HuH-7.5 (cell line): Measurements from ENCODE around the gene HSPBAP1.
A peak's percentile ranks its signal among the peaks of the same experiment; 100 is the strongest.

Source experiments
- DNase-seq: peaks from one replicate; pipeline ENCODE4 v3.0.0; 2011; ENCODE audit warnings: low spot score

Gene HSPBAP1, protein sequence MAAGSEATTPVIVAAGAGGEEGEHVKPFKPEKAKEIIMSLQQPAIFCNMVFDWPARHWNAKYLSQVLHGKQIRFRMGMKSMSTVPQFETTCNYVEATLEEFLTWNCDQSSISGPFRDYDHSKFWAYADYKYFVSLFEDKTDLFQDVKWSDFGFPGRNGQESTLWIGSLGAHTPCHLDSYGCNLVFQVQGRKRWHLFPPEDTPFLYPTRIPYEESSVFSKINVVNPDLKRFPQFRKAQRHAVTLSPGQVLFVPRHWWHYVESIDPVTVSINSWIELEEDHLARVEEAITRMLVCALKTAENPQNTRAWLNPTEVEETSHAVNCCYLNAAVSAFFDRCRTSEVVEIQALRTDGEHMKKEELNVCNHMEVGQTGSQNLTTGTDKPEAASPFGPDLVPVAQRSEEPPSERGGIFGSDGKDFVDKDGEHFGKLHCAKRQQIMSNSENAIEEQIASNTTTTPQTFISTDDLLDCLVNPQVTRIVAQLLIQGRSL

DNA sequence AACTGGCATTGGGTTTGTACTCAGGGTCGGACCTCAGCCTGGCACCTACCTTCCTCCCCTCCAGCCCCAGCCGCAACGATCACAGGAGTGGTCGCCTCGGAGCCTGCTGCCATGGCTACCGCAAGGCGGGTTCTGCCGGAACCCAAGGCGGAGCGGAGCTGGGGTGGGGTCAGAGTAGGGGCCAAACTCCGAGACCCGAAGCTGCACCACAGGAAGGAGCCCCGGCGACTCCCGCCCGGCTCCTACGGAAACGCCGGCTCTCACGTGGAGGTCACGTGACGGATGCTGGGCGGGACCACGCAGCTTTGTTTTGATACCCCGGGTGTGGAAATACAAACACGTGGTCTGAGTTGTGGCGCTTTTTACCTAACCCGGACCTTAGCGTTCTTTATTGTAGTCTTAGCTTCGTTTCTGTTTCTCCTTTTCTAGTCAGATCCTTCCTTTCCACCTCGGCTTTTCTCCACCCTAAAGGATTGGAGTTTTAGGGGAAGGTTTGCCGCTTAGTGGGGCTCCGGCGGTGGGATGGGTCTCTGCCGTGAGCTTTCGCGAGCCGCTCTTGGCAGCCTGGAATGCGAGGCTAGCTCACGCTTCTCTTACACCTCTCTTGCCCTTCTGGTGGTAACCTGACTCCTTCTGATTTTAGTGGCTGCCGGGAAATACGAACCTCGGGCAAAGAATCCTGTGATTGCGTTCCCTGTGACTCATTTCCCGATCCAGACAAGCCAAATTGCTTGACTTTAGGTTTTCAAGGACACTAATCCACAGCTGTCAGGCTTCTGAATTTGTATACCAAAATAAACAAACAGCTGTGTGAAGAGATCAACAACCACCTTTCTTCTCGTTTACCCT is at the start of gene HSPBAP1:
HSPBAP1 (minus strand) TSS at position 264 of the 849 bp plus-strand sequence; CDS start at position 113, 151 bp downstream.
- peak; percentile 93 for DNase-seq

DNA sequence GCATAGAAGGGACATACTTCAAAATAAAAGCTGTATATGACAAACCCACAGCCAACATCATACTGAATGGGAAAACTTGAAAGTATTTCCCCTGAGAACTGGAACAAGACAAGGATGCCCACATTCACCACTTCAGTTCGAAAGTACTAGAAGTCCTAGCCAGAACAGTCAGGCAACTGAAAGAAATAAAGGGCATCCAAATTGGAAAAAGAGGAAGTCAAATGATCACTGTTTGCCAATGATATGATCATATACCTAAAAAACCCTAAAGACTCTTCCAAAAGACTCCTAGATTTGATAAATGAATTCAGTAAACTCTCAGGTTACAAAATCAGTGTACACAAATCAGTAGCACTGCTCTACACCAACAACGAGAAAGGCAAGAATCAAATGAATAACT is 42.0 kb upstream of the HSPBAP1 start:
- DNase-seq, result no peak

DNA sequence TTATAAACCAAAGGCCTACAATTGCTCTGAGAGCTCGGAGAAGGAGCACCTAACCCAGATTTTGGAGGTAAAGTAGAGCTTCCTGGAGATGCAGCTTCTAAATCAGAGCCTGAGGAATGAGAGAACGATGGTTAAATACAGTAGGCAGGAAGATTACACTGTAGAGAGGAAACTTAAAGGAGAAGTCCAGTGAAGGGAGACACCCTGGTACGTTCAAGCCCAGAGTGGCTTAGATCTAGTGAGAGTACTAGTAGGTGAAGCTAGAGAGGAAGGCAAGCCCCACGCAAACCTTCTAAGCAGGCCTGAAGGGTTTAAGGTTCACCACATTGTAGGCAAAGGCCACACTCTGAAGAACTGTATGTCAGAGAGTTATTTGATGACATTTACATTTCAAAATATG is 34.6 kb upstream of the HSPBAP1 start:
- DNase-seq, result no peak

DNA sequence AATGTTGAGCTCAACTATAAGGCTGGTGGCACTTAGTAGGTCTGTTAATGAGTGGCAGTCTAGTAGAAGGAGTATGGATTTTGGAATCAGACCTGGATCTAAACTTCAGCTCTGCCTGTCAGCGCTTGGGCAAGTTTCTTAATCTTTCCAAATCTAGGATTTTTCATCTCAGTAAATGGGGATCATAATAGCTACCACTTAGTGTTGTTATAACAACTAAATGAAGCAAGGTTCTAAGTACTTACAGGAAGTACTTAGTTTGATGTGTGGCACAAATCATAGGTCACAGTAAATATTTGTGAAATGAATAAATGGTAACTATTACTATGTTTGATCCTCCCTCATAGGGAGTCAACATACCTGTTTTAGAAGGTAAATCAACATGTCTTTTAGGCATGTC is 32.6 kb upstream of the HSPBAP1 start:
- DNase-seq, result no peak

DNA sequence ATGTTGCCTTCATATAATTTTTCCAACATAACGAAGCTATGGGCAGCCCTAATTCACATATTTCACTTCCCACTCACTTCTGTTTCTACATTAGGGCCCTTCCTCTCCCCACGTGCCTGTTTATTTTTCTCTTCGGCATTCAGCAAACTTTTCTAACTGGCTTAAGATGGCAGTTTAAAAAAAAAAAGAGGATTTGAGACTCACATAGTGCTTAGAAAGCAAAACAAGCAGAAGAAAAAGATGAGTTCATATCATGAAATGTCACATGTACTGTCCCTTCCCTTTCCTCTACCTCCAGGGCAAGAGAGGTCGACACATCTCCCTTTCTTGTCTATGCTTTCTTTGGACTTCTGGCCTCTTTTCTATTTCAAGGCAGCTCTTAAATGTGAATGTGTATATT is 31.8 kb upstream of the HSPBAP1 start:
- no peak for DNase-seq

DNA sequence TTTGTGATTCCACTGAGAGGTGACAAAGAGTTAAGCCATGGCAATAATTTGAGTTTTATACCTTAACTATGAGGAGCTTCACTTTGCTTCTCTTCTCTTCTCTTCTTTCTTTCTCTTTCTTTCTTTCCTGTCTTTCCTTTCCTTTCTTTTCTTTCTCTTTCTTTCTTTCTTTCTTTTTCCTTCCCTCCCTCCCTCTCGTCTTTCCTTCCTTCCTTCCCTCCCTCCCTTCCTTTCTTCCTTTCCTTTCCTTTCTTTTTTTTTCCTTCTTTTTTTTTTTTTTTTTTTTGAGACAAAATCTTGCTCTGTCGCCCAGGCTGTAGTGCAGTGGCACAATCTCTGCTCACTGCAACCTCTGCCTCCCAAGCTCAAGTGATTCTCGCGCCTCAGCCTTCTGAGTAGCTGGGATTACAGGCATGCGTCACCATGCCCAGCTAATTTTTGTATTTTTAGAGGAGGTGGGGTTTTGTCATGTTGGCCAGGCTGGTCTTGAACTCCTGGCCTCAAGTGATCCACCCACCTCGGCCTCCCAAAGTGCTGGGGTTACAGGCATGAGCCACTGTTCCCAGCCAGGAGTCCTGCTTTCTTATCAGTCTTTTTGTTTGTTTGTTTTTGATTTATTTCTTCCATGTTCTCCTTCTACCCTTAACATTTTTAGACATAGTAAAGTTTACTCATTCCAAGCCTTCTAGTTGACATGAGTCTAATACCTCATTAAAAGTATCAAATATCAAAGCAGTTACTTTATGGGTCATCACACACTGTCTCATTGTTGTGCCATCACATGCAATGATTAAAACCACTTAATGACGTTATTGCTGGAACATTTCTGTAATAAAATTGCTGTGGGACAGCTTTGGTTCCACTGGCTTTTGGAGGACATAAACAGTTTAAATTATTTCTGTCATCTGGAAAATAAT is 31.1 kb upstream of the HSPBAP1 start:
- no peak for DNase-seq

DNA sequence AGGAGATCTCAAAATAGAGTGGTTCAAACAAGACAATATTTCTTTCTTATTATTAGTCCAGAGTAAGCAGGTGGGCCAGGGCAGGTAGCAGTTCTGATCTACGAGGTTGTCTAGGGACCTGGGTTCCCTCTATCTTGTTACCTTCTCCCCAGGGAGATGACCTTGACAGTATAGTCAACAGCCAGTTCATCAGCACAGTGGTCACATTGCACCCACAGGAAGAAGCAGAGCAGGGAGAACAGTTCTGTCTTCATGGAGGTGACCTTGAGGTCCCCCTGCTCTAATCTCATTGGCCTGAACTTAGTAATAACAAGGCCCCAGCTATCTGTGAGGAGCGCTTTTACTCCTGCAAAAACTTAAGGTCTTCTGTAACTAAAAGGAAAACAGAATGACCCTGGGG is 23.0 kb upstream of the HSPBAP1 start:
- DNase-seq, result no peak

DNA sequence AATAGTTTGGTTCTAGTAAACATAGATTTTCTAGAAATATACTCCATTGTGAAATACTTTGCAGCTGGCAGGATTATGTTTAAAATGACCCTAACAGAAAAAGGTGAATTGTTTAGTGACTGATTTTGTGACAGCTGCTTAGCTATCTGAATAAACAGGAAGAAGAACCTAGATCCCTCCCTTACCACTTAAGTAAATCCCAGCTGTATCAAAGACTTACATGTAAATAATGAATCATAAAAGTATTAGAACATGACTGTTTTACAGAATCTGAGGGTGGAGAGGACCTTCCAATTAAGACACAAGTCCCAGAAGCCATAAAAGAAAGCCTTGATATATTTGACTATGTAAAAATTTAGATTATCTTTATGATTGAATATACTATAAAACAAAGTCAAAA is 17.1 kb upstream of the HSPBAP1 start:
- no peak for DNase-seq

DNA sequence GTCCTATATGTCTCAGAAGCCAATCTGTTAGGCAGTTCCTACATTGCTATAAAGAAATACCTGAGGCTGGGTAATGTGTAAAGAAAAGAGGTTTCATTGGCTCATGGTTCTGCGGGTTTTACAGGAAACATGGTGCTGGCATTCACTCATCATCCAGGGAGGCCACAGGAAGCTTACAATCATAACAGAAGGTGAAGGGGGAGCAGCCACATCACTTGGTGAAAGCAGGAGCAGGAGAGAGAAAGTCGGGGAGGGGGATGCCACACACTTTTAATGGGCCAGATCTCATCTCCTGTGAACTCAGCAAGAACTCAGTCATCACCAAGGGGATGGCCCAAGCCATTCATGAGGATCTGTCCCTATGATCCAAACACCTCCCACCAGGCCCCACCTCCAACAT is 10.3 kb upstream of the HSPBAP1 start:
- no peak for DNase-seq

DNA sequence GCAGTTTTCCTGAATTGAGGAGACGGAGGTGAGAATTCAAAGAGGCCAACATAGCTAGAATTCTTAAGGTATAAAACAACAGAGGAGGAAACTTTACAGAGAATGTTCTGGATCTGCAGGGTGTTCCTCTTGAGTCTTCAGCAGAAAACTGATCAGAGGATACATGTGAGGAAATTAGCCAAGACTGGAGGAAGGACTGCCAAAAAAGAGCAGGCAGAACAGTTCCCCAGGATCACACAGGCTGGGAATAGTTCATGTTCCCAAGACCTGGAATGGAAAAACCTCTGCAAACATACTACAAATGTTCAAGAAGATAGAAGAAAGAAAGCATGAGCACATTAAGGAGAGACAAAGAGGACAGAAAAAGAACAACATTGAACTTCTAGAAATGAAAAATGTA is 8.7 kb upstream of the HSPBAP1 start:
- no peak for DNase-seq

DNA sequence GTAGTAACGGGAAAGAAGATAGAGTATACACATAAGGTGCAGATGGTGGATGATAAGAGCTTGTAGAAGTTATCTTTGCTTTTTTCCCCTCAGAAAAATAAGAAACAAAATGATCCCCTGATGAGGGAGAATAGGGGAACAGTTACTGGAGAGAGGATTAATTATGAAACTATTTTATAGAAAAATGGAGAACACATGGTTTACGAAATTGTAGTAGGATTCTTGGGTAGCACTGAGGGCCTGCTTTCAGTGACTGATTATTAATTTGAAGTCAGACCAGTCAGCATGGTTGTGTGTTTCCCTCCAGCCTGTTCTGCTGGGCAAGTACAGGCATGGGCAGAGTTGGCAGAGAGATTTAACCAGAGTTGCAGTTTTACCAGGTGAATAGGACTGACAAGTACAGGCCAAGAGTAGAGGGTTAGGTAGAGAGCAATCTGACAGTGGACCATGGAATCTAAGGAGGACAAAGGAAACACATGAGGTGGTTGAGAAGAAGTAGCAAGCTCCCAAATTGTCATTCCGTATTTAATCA is 7.1 kb upstream of the HSPBAP1 start:
- DNase-seq, result no peak

DNA sequence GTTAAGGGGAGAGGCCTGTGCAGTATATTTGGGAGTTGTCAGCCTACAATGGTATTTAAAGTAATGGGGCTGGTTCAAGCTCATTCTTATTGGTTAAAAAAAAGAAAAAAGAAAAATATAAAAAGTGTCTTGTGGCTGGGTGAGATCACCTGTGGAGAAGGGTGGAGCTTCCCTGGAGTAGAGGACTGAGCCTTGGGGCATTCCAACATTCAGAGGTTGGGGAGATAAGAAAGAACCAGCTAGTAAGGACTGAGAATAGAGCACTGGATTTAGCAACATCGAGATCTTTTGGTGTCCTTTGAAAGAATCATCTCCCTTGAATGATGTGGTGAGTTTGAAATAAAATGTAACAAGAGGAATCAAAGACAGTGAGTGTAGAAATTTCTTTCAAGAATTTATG is 6.4 kb upstream of the HSPBAP1 start:
- DNase-seq, result no peak

DNA sequence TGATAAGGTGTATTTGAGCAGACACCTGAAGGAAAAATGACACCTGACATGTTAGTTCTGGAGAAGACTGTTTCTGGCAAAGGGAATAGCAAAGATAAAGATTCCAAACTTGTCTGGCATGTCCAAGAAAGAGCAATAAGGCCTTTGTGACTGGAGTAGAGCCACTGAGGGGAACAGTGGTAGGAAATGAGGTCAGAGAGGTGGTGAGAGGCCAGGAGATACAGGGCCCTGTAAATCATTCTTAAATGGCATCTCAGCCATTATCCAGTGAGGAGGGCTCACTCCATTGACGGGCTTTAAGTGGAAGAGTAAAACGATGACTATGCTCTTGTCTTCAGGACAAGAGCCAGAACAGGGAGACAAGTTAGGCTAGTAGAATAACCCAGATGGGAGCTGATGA is 5.7 kb upstream of the HSPBAP1 start:
- no peak for DNase-seq

DNA sequence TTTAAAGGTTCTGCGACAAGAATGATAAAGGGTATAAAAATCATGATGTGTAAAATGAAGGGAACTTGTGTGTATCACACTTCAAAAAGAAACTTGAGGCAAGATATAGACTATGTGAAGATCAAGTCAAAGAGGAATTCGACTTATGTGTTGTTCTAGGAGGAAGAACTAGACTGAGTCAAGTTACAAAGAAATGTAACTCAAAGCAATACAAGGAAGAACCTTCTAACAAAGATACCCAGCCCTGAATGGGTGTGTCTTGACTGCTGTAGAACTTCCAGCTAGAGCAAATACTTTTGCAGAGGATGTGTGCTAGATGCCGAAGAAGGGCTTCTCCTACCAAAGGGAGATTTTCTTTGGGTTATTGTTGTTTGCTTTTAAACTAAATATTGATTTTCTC is 3.7 kb upstream of the HSPBAP1 start:
- no peak for DNase-seq

DNA sequence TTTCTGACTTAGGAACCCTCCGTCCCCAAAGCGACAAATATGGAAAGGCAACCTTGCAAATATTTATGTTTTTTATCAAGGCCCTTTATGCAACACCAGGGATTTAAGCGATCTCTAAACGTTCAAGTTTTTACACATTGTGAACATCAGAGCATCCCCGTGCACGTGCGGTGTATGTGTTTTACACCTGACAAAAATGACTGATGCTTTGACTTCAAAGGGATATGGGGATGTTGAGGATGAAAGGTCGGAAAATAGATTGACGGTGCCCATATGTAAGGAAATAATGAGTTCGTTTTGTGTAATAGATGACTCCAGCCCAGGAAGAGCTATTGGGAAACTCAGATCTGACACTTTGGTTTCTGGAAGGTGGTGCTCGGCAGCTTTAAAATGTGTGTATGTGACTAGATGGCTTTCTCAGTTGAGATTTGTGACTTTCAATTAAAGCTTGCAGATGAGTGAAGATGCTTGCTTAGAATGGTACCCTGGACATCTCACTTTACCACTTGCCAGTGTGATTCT is 2.1 kb upstream of the HSPBAP1 start:
- no peak for DNase-seq

DNA sequence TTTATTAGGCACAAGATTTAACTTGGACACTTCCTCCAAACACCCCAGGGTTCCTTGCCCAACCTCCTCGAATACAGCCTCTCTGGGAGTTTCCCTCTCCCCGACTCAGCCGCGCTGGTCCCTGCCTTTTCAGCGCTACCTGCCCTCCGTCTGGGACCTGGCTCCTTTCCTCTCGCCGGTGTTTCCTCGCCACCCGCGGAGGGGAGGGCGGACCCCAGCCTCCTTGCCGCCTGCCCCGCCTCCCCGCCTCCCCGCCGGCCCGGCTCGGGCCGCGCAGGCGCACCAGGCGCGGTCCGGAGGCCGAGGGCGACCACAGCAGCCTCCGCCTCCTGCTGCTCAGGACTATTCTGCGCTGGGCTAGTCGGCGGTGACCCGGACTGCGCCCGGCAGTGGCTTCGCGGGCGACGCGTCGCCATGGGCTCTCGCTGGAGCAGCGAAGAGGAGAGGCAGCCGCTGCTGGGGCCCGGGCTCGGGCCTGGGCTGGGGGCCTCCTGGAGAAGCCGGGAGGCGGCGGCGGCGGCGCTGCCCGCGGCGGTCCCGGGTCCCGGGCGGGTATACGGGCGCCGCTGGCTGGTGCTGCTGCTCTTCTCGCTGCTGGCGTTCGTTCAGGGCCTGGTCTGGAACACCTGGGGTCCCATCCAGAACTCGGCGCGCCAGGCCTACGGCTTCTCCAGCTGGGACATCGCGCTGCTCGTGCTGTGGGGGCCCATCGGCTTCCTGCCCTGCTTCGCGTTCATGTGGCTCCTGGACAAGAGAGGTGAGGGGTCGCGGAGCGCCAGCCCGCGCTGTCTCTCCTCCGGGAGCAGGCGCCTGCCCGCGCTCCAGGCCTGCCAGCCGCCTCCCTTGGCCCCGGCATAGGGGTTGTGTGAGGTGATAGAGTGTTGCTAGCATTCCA is 1.4 kb upstream of the HSPBAP1 start, which contains the start of gene SLC49A4:
SLC49A4 (plus strand) TSS at position 291 of the 895 bp plus-strand sequence; CDS start at position 415, 124 bp downstream.
- DNase-seq, result peak; percentile 90

DNA sequence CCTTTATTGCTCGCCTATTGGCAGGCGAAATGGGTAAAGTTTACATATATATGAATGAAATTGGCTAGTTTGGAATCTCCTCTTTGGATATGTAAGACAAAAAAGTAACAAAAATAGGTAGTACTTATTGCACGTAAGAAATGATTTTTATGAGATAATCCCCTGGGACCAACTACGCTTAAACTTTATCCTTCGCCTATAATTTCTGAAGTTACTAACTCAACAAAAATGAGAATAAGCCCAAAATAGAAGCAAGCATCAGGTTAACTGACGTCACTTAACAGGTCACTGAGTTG is 800 bp upstream of the HSPBAP1 start:
- no peak for DNase-seq

DNA sequence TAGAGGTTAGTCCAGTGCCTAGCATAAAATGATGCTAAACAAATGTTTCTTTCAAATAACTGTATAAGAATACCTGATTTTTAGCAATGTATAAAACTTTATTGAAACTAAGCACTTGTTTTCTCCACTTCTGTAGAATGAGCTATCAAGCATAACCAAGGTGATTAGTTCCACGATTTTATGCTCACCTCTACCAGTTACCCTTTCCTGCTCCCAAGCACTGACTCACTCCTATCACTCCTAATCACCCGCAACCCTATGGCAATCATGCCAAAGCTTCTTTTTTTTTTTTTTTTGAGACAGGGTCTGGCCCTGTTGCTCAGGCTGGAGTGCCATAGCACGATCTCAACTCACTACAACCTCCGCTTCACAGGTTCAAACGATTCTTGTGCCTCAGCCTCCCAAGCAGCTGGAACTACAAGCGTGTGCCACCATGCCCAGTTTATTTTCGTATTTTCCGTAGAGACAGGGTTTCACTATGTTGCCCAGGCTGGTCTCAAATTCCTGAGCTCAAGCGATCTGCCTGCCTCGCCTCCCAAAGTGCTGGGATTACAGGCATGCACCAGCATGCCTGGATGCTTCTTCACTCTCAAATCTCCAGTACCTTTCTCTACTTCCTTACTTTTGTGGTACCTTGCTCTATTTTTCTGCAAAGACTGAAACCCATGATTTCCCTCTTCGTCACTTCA is 3.9 kb downstream of the HSPBAP1 start:
- no peak for DNase-seq

DNA sequence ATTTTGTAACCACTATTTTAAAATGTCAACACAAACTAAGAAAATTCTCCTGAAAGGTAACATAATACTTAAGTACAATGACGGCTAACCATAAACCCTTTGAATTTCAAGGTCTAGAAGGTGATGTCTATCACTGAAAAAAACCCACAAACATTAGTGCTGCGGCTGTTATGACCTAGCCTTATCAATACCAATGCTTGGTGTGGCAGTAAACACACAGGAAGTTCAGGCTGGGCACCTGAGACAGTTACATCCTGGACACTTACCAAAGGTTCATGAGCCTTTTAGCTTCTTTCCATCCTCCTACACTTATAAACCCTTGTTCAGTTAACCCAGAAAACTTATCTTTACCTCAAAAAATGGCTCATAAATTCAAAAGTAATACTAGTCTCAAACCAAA is 5.8 kb downstream of the HSPBAP1 start:
- no peak for DNase-seq

DNA sequence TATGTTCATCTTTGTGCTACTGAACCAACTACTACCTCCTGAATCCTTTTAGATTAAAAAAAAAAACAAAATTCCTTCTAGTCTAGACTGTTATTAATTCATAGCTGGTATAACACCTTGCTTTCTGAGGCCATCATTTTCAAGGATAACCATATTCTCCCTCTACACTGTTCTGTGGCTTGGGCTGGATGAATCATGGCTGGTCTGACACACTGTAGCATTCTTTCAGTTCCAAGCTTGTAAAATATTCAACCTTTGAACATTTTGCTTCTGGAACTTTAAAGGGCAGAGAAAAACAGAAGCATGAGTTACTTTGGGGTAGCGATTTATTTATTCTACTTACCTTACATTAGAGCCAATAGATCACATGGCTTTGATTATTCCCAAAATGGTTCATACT is 7.6 kb downstream of the HSPBAP1 start:
- DNase-seq, result peak; percentile 28
